Measurements from ENCODE around the gene TBC1D22A.

DNA sequence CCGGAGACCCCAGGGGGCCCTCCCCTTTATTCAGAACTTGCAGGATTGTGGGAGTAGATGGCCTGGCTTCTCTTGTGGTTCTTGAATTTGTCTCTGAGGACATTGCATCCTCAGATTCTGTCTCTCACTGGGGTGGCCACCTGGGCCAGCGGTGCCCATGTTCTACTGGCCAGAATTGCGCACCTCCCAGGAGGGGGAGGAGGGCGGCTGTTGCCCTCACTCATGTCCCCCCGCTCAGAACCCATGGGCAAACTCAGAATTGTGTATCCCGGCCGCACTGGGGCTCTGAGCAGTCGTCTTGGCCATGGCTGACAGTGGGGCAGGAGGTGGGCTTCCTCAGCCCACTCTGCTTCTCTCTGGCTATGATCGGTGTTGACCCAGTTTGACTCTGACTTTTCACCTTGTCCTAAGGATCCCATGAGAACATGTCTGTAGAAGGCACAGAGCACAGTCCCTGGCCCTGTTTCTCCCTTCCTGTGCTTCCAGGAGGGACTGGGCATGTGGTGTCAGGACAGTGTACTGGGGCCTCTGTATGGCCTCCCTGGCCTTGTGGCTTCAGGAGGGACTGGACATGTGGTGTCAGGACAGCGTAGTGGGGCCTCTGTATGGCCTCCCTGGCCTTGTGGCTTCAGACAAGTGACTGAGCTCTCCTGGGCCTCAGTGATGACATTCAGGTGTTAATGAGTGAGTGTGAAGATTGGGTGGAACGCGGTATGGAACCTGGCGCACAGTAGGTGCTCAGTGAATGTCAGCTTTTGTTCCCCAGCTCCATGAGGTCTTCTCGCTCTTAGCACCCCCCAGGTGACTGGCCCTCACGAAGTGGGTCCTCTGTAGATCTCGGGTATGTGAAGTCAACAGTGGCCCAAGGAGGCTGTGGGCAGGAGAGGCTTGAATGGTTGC lies 99.3 kb downstream of the TBC1D22A start:
- TF ChIP-seq, protein P1, sequence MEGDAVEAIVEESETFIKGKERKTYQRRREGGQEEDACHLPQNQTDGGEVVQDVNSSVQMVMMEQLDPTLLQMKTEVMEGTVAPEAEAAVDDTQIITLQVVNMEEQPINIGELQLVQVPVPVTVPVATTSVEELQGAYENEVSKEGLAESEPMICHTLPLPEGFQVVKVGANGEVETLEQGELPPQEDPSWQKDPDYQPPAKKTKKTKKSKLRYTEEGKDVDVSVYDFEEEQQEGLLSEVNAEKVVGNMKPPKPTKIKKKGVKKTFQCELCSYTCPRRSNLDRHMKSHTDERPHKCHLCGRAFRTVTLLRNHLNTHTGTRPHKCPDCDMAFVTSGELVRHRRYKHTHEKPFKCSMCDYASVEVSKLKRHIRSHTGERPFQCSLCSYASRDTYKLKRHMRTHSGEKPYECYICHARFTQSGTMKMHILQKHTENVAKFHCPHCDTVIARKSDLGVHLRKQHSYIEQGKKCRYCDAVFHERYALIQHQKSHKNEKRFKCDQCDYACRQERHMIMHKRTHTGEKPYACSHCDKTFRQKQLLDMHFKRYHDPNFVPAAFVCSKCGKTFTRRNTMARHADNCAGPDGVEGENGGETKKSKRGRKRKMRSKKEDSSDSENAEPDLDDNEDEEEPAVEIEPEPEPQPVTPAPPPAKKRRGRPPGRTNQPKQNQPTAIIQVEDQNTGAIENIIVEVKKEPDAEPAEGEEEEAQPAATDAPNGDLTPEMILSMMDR (IDR thresholded peaks at IDR 0.05; ENCODE audit: low read length): no peak
- TF ChIP-seq EZH2phosphoT487 (IDR thresholded peaks at IDR 0.05; ENCODE audit: low read length) (no peak), EZH2 (optimal IDR thresholded peaks at IDR 0.05; ENCODE audit: low read depth, low read length) (no peak)
